ENCODE measurements around the gene KCNMB2.

DNA sequence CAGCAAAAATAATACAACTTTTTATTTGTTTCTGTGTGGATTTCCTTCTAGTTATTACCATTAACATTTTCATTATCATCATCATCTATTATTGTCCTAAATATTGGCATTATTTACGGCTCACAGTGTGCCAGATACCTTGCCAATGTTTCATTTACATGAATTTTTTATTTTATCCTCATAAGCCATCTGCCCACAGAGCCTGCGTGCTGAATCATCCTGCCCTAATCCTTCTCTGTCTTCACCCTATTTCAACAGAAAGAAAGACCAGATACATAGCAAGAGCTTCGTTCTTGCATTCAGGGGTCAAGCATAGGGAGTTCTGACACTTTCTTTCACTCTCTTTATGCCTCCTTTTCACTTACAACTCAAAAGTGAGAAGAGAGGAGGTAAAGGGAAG, 82.0 kb downstream of the KCNMB2 start:
- TF ChIP-seq POLR2A (IDR thresholded peaks at IDR 0.05), result no peak
- no peak for TF ChIP-seq CTCF (IDR thresholded peaks at IDR 0.05)
